HEK293T (cell line): ENCODE measurements around the gene TEAD3.

Experiments used
- BHLHE40 ChIP-seq: fragments of 450-650 bp; IDR thresholded peaks from 2 replicates; pipeline ENCODE4 v1.6.1; 2016; ENCODE audit warnings: mild to moderate bottlenecking, moderate library complexity, borderline replicate concordance
- NFRKB ChIP-seq: fragments of 450-650 bp; IDR thresholded peaks from 2 replicates; pipeline ENCODE4 v1.6.1; 2016; ENCODE audit warnings: mild to moderate bottlenecking, moderate library complexity
- SP1 ChIP-seq: fragments of 450-650 bp; IDR thresholded peaks from 2 replicates; pipeline ENCODE4 v1.6.1; 2017
- TARDBP ChIP-seq: fragments of 450-650 bp; IDR thresholded peaks from 2 replicates; pipeline ENCODE4 v1.6.1; 2016

DNA sequence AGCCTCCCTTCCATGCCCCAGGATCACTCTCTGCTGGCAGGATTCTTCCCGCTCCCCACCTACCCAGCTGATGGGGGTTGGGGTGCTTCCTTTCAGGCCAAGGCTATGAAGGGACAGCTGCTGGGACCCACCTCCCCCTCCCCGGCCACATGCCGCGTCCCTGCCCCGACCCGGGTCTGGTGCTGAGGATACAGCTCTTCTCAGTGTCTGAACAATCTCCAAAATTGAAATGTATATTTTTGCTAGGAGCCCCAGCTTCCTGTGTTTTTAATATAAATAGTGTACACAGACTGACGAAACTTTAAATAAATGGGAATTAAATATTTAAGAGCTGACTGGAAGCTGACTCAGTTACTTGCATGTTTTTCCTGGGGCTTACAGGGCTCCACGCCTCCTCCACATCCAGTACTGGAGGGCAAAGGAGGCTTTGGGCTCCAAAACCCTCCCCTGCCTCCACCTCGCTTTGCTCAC lies 69.0 kb downstream of the TEAD3 start:
- TF ChIP-seq SP1 (no peak), BHLHE40 (no peak), TARDBP (no peak), NFRKB (no peak)
